ENCODE results near the gene CDC6.

The CDC6 gene

DNA sequence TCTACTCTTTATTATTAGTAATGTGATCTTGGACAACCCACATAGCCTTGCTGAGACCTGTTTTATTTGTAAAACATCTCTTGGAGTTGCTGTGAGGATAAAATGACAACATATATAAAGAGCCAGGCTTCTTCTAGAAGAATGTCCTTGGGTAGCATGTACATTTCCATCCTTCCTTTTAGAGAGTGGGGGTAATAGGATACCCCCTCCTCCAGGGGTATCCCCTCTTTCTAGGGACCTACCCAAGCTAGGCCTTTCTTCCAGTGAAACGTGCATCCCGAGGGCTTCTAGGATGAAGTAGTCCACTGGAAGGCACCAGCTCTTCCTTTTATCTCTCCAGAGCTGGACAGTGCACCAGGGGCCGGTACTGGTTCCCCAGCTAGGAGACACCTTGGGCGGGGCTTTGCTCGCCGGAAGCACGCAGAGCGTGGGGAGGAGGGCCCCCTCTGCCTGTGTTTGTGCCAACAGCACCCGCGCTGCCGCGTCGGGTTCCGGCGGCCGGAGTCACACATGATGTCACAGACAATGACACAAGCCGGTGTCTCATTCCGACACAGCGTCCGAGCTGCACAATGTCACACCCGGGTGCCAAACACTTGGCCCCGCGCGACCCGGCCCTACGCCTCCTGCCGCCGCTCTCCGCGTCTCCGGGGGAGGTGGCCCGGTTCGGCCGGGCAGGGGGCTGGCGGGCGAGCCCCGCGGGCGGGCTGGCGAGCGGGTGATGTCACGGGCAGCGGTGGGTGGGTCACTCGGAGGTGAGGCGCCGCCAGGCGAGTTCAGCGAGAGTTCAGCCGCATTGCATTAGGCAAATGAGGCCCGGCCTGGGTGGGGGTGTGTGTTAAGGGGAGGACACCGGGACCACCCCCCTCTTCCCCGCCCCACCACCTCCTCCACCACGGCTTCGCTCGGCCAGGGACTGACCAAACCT is 53.5 kb downstream of the CDC6 start (continued):
- peak; percentile 53; the same call in 1 of the 2 replicates for TF ChIP-seq ZNF335 (tag by site-specific recombination; conservative IDR thresholded peaks at IDR 0.05)
- TF ChIP-seq ZBTB20 (tag by site-specific recombination; IDR thresholded peaks at IDR 0.05): peak; percentile 73
- TF ChIP-seq ZNF623 (tag by site-specific recombination; IDR thresholded peaks at IDR 0.05): no peak
- TF ChIP-seq, protein P1, sequence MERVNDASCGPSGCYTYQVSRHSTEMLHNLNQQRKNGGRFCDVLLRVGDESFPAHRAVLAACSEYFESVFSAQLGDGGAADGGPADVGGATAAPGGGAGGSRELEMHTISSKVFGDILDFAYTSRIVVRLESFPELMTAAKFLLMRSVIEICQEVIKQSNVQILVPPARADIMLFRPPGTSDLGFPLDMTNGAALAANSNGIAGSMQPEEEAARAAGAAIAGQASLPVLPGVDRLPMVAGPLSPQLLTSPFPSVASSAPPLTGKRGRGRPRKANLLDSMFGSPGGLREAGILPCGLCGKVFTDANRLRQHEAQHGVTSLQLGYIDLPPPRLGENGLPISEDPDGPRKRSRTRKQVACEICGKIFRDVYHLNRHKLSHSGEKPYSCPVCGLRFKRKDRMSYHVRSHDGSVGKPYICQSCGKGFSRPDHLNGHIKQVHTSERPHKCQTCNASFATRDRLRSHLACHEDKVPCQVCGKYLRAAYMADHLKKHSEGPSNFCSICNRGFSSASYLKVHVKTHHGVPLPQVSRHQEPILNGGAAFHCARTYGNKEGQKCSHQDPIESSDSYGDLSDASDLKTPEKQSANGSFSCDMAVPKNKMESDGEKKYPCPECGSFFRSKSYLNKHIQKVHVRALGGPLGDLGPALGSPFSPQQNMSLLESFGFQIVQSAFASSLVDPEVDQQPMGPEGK (tag by site-specific recombination; IDR thresholded peaks at IDR 0.05): peak; percentile 96
- no peak for TF ChIP-seq ZNF677 (tag by site-specific recombination; IDR thresholded peaks at IDR 0.05)
- peak; percentile 8; the same call in 1 of the 2 replicates for TF ChIP-seq KLF1 (tag by site-specific recombination; IDR thresholded peaks at IDR 0.05)
- TF ChIP-seq ZNF394 (tag by site-specific recombination; IDR thresholded peaks at IDR 0.05; ENCODE audit: borderline replicate concordance): no peak
- TF ChIP-seq ZNF514 (tag by site-specific recombination; IDR thresholded peaks at IDR 0.05): no peak
- peak; percentile 88 for TF ChIP-seq KLF10 (tag by site-specific recombination; IDR thresholded peaks at IDR 0.05)

DNA sequence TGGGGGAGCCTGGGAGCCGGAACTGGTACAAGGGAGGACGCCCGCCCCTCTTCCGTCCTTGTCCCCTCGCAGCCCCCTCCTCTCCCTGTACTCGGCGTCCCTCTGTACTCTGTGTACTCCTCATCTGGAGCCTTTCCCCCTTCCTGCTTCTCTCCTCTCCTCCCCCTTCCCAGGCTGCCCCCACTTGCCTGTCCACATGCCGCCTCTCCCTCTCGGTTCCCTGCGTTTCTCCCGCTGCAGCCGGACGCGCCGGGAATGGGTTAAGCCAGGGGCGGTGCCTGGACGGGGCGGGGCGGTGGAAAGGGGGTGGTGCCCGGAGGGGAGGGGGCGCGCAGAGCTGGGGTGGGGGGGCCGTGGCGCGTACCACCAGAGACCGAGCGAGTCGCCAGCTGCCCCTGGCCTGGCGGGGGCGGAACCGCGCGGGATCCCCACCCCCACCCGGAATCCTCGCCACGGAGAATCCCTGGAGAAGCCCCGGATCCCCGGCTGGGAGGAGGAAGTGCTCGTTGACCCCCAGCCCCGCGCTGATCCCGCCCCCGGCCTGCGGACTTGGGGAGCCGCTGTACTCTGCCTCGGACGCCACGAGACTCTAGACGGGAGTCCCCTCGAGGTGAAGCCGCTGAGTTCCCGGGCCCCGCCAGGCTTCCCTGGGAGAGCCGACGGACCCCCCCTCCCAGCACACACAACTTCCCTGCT is 54.3 kb downstream of the CDC6 start:
- Histone ChIP-seq H3K9me3 (ENCODE audit: control insufficient read depth, insufficient read depth, low read depth, low read length) (no peaks in the 10 kb centered on the region), H3K27ac (ENCODE audit: extremely low read depth, low read depth, low read length) (peak overlapping the region; percentile 77), H3K4me3 (ENCODE audit: low read depth, low read length) (peak overlapping the region; percentile 69), H3K36me3 (ENCODE audit: control insufficient read depth in 2 of 2, insufficient read depth in 1 of 2, low read length in 2 of 2) (peaks cover 0 to 4% of the 10 kb centered on the region in 2 experiments; a peak in 2 of 3 replicates), H3K4me1 (ENCODE audit: control insufficient read depth, insufficient read depth, low read length) (peaks cover 28% of the 10 kb centered on the region)
- CTCF ChIA-PET: interaction anchor here (0.6 to 2.1 kb wide), 4 partner anchors 35 to 144 kb away, joined by 3 to 7 read pairs (median 4); no protein-coding TSS in a partner anchor
- POLR2A ChIA-PET: interaction anchor here (0.6 to 4.4 kb wide), 11 partner anchors 12 to 202 kb away, joined by 3 to 33 read pairs (median 4); partner anchors contain the start of genes CASC3 and RARA
- TF ChIP-seq ZBTB20 (tag by site-specific recombination; IDR thresholded peaks at IDR 0.05) (0 out of 2 replicates have a peak, but pooled peaks have one; percentile 33), ZNF140 (tag by site-specific recombination; IDR thresholded peaks at IDR 0.05) (no peak), ZNF571 (tag by site-specific recombination; IDR thresholded peaks at IDR 0.05) (no peak), ZNF76 (tag by site-specific recombination; IDR thresholded peaks at IDR 0.05; ENCODE audit: borderline replicate concordance, low read depth) (peak; percentile 84), KLF7 (tag by site-specific recombination; IDR thresholded peaks at IDR 0.05; ENCODE audit: borderline replicate concordance) (peak; percentile 68; the same call in 1 of the 2 replicates), ZNF501 (tag by site-specific recombination; IDR thresholded peaks at IDR 0.05) (peak; percentile 55; the same call in 1 of the 2 replicates), ZNF660 (tag by site-specific recombination; IDR thresholded peaks at IDR 0.05) (no peak), ZBTB48 (tag by site-specific recombination; IDR thresholded peaks at IDR 0.05) (peak; percentile 80)
- TF ChIP-seq, protein P2, sequence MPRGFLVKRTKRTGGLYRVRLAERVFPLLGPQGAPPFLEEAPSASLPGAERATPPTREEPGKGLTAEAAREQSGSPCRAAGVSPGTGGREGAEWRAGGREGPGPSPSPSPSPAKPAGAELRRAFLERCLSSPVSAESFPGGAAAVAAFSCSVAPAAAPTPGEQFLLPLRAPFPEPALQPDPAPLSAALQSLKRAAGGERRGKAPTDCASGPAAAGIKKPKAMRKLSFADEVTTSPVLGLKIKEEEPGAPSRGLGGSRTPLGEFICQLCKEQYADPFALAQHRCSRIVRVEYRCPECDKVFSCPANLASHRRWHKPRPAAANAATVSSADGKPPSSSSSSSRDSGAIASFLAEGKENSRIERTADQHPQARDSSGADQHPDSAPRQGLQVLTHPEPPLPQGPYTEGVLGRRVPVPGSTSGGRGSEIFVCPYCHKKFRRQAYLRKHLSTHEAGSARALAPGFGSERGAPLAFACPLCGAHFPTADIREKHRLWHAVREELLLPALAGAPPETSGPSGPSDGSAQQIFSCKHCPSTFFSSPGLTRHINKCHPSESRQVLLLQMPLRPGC (tag by site-specific recombination; IDR thresholded peaks at IDR 0.05): peak; percentile 39; the same call in 1 of the 2 replicates
- TF ChIP-seq, protein P3, sequence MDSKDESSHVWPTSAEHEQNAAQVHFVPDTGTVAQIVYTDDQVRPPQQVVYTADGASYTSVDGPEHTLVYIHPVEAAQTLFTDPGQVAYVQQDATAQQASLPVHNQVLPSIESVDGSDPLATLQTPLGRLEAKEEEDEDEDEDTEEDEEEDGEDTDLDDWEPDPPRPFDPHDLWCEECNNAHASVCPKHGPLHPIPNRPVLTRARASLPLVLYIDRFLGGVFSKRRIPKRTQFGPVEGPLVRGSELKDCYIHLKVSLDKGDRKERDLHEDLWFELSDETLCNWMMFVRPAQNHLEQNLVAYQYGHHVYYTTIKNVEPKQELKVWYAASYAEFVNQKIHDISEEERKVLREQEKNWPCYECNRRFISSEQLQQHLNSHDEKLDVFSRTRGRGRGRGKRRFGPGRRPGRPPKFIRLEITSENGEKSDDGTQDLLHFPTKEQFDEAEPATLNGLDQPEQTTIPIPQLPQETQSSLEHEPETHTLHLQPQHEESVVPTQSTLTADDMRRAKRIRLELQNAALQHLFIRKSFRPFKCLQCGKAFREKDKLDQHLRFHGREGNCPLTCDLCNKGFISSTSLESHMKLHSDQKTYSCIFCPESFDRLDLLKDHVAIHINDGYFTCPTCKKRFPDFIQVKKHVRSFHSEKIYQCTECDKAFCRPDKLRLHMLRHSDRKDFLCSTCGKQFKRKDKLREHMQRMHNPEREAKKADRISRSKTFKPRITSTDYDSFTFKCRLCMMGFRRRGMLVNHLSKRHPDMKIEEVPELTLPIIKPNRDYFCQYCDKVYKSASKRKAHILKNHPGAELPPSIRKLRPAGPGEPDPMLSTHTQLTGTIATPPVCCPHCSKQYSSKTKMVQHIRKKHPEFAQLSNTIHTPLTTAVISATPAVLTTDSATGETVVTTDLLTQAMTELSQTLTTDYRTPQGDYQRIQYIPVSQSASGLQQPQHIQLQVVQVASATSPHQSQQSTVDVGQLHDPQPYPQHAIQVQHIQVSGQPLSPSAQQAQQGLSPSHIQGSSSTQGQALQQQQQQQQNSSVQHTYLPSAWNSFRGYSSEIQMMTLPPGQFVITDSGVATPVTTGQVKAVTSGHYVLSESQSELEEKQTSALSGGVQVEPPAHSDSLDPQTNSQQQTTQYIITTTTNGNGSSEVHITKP (tag by site-specific recombination; IDR thresholded peaks at IDR 0.05): peak; percentile 100
- TF ChIP-seq, protein P4, sequence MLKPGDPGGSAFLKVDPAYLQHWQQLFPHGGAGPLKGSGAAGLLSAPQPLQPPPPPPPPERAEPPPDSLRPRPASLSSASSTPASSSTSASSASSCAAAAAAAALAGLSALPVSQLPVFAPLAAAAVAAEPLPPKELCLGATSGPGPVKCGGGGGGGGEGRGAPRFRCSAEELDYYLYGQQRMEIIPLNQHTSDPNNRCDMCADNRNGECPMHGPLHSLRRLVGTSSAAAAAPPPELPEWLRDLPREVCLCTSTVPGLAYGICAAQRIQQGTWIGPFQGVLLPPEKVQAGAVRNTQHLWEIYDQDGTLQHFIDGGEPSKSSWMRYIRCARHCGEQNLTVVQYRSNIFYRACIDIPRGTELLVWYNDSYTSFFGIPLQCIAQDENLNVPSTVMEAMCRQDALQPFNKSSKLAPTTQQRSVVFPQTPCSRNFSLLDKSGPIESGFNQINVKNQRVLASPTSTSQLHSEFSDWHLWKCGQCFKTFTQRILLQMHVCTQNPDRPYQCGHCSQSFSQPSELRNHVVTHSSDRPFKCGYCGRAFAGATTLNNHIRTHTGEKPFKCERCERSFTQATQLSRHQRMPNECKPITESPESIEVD (tag by site-specific recombination; IDR thresholded peaks at IDR 0.05): no peak
- TF ChIP-seq, protein P1 (tag by site-specific recombination; IDR thresholded peaks at IDR 0.05): peak; percentile 86

Data from HEK293 (cell line).